ENCODE data around the gene FCHSD1.

DNA sequence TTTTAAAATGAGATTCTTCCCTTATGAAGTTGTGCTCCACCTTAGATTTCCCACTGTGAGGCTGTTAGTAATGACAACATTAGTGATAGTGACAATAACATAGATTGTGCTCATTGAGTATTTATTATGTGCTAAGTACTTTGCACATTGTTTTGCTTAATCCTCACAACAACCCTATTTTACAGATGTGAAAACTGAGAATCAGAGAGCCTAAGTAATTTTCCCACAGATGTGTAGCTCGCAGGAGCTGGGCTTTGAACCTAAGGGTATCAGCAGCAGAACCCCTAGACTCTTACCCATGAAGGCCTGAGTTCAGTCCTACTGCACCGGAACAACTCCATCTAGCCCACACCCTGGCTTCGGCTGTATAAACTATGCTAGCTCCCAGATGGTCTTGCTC is 46.4 kb upstream of the FCHSD1 start:
- TF ChIP-seq POLR2A (IDR thresholded peaks at IDR 0.05) = no peak
- TF ChIP-seq CTCF (IDR thresholded peaks at IDR 0.05) = no peak

Measured in prostate gland (tissue), 2 donors.